ENCODE data around the gene TMPRSS6. TPM values are rescaled to one million over a fixed set of nuclear protein-coding genes. Genes with fewer than 3 reads are reported as not detected.

Gene TMPRSS6
- total and polyA plus RNA-seq, 2 of the 13 experiments (the other 11 are each of a cell fraction or from before 2014, with no cell fraction given): 4.2 to 4.8 TPM

DNA sequence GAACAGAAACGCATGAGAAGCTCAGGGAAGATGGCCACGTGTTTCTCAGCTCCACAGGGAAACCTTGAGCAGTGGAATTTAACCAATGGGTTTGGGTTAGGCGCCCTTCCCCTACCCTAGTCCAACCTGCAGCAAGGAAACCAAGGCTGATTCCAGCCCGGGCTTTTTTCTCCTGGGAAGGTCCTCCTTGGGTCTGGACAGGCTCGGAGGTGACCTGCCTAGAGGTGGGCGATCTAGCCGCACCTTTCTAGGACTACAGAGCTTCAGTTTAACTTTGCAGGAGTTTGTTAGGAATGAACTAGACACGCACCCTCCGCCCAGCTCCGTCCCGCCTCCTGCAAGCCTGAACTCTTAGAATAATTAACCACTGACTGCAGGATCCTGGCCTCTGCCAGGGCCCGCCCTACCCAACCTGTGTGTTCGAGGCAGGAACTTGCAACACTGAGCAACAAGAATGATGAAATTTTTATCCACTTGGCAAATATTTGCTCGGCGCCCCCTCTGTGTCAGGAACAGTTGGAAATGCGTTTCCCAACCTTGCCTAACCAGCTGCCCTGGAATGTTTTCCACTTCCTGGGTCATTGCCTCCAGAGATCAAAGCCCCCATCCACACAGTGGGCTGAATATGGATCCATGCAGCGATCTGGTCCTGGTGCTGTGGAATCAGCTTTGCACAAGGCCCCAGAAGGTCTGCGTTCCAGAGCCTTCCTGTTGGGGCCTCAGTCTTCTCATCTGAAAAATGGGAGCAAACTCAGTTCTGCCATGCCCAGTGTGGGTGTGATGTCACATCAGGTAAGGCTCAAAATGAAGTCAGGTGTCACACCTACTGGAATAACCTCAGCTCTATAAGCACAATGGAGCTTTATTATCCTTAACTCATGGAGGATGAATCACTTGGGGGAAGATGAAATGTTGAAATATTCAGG lies 76.7 kb downstream of the TMPRSS6 start (continued):
- TF ChIP-seq, protein P1, sequence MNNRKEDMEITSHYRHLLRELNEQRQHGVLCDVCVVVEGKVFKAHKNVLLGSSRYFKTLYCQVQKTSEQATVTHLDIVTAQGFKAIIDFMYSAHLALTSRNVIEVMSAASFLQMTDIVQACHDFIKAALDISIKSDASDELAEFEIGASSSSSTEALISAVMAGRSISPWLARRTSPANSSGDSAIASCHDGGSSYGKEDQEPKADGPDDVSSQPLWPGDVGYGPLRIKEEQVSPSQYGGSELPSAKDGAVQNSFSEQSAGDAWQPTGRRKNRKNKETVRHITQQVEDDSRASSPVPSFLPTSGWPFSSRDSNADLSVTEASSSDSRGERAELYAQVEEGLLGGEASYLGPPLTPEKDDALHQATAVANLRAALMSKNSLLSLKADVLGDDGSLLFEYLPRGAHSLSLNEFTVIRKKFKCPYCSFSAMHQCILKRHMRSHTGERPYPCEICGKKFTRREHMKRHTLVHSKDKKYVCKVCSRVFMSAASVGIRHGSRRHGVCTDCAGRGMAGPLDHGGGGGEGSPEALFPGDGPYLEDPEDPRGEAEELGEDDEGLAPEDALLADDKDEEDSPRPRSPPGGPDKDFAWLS (CRISPR knock-in tag; IDR thresholded peaks at IDR 0.05; ENCODE audit: borderline replicate concordance): no peak
- TF ChIP-seq, protein P2, sequence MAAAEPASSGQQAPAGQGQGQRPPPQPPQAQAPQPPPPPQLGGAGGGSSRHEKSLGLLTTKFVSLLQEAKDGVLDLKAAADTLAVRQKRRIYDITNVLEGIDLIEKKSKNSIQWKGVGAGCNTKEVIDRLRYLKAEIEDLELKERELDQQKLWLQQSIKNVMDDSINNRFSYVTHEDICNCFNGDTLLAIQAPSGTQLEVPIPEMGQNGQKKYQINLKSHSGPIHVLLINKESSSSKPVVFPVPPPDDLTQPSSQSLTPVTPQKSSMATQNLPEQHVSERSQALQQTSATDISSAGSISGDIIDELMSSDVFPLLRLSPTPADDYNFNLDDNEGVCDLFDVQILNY (CRISPR knock-in tag; conservative IDR thresholded peaks at IDR 0.05): no peak
- no peak for TF ChIP-seq DNMT1 (CRISPR knock-in tag; IDR thresholded peaks at IDR 0.05)
- TF ChIP-seq NCOA1 (CRISPR knock-in tag; IDR thresholded peaks at IDR 0.05): peak; percentile 99
- peak; percentile 92 for TF ChIP-seq HNF4A (CRISPR knock-in tag; IDR thresholded peaks at IDR 0.05)
- no peak for TF ChIP-seq PRPF4 (IDR thresholded peaks at IDR 0.05; ENCODE audit: low read depth, low read length, poor library complexity, severe bottlenecking)
- no peak; the same call in 1 of the 2 replicates for TF ChIP-seq ZNF44 (CRISPR knock-in tag; IDR thresholded peaks at IDR 0.05)
- TF ChIP-seq ZNF17 (CRISPR knock-in tag; IDR thresholded peaks at IDR 0.05): no peak
- peak; percentile 88 for TF ChIP-seq ZNF3 (CRISPR knock-in tag; IDR thresholded peaks at IDR 0.05)
- TF ChIP-seq ZFP36 (IDR thresholded peaks at IDR 0.05; ENCODE audit: borderline replicate concordance, low read depth, low read length, partially characterized antibody): no peak
- TF ChIP-seq YEATS2 (CRISPR knock-in tag; IDR thresholded peaks at IDR 0.05; ENCODE audit: borderline replicate concordance): peak; percentile 85
- TF ChIP-seq, protein P3, sequence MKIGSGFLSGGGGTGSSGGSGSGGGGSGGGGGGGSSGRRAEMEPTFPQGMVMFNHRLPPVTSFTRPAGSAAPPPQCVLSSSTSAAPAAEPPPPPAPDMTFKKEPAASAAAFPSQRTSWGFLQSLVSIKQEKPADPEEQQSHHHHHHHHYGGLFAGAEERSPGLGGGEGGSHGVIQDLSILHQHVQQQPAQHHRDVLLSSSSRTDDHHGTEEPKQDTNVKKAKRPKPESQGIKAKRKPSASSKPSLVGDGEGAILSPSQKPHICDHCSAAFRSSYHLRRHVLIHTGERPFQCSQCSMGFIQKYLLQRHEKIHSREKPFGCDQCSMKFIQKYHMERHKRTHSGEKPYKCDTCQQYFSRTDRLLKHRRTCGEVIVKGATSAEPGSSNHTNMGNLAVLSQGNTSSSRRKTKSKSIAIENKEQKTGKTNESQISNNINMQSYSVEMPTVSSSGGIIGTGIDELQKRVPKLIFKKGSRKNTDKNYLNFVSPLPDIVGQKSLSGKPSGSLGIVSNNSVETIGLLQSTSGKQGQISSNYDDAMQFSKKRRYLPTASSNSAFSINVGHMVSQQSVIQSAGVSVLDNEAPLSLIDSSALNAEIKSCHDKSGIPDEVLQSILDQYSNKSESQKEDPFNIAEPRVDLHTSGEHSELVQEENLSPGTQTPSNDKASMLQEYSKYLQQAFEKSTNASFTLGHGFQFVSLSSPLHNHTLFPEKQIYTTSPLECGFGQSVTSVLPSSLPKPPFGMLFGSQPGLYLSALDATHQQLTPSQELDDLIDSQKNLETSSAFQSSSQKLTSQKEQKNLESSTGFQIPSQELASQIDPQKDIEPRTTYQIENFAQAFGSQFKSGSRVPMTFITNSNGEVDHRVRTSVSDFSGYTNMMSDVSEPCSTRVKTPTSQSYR (CRISPR knock-in tag; IDR thresholded peaks at IDR 0.05; ENCODE audit: borderline replicate concordance): peak; percentile 81
- TF ChIP-seq ESRRA (CRISPR knock-in tag; IDR thresholded peaks at IDR 0.05; ENCODE audit: low read depth): no peak; the same call in 1 of the 2 replicates
- no peak for TF ChIP-seq ZNF30 (CRISPR knock-in tag; IDR thresholded peaks at IDR 0.05)
- no peak for TF ChIP-seq PRMT3 (CRISPR knock-in tag; IDR thresholded peaks at IDR 0.05; ENCODE audit: borderline replicate concordance, low read depth)
- TF ChIP-seq DPF2 (CRISPR knock-in tag; IDR thresholded peaks at IDR 0.05; ENCODE audit: borderline replicate concordance, low read depth): peak; percentile 92
- TF ChIP-seq, protein P4, sequence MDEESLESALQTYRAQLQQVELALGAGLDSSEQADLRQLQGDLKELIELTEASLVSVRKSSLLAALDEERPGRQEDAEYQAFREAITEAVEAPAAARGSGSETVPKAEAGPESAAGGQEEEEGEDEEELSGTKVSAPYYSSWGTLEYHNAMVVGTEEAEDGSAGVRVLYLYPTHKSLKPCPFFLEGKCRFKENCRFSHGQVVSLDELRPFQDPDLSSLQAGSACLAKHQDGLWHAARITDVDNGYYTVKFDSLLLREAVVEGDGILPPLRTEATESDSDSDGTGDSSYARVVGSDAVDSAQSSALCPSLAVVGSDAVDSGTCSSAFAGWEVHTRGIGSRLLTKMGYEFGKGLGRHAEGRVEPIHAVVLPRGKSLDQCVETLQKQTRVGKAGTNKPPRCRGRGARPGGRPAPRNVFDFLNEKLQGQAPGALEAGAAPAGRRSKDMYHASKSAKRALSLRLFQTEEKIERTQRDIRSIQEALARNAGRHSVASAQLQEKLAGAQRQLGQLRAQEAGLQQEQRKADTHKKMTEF (CRISPR knock-in tag; IDR thresholded peaks at IDR 0.05): peak; percentile 100
- TF ChIP-seq BHLHE40 (IDR thresholded peaks at IDR 0.05; ENCODE audit: low read length): no peak
- TF ChIP-seq ZNF841 (CRISPR knock-in tag; IDR thresholded peaks at IDR 0.05; ENCODE audit: borderline replicate concordance): peak; percentile 18; the same call in 1 of the 2 replicates
- TF ChIP-seq KLF13 (CRISPR knock-in tag; IDR thresholded peaks at IDR 0.05): no peak
